Measurements from ENCODE around the gene GLE1. TPM values are rescaled to one million over a fixed set of nuclear protein-coding genes. Genes with fewer than 3 reads are reported as not detected.
"Not testable (repeated sequence)": the region's sequence is repeated elsewhere in the genome, so short reads cannot be mapped to it uniquely, and the experiment has no call there.

The GLE1 gene
- total RNA-seq, 1 donor from 2014 or later: 22.8 TPM

GRCh38 chr9:128551657-128552152, 47.2 kb downstream of the GLE1 start:
- DNase-seq (ENCODE audit: low spot score): no peak

DNA sequence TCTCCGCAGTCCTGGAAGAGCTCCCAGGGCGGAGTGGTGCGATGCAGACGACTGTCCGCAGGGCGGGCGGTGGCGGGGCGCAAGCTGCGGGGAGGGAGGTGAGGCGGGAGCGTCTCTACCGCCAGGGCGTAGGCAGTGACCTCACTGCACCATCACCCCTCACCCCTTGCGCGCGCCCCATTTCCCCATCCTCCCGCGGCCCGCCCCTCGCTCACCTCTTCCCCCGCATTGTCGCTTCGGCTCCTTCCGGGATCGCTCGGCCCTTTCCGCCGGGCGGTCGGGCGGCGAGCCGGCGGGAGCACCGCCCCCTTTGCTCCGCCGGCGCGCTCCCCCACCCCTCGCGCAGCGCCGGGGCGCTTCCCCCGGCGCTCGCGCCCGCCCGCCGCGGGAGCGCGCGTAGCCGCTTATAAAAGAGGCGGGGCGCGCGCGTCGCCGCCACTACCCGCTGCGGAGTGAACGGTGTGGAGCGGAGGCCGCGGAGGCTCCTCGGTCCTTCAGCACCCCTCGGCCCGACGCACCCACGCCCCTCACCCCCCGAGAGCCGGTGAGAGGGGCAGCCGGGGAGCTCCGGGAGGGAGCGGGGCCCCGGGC, 47.7 kb downstream of the GLE1 start, which contains the start of gene SPTAN1:
Gene SPTAN1 (plus strand): TSS at position 435 of the 591 bp plus-strand sequence. CDS start 14,154 bp downstream, outside the sequence.
- DNase-seq (ENCODE audit: low spot score): peak; percentile 90

DNA sequence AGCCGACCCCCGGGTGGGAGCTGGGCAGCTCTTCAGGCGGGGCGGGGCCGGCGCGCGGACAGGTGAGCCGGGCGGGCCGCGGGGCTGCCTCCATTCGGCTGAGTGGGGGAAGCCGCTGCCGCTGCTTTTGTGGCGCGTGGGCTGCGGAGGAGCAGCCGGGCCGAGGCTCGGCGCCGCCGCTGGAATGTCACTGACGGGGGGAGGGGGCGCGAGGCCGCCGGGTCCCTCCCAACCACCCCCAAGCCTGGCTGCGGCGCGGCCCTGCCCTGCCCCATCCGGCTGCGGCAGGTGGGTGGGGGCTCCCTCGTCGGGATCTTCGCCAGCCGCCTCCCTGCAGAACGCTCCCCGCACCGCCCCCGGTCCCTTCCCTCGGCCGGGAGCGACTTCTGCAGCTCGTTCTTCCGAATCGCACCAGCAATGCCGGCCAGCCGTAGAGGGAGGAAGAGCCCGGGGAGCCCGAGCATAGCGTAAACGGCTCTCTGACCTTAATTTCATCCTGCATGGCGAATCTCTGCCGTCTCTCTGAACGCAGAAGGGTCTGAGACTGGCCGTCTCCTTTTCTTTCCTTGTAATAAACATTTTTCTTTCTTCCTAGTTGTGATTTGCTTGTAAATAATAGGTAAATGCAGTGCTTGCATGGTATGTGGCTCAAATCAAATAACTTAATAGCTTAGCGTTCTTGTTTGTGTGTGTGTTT, 48.4 kb downstream of the GLE1 start:
- DNase-seq (ENCODE audit: low spot score): peak; percentile 33

DNA sequence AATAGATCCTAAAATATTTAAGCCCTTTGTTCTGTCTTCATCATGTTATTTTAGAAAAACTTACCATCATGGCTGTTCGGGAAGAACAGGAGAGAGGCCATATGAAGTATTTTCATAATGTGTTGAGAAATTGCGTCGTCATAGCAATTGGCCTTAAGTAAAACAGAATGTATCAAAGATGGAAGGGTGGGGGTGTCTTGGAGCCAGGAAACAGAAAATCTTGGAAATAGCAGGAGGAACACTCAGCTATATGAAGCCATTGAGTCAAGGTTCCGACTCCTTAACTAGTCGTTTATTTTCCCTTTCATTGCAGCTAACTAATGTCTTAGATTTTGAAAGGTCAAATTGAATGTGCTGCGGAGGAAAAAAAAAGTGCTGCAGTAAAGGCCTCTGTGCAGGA, 49.2 kb downstream of the GLE1 start:
- DNase-seq (ENCODE audit: low spot score): no peak

DNA sequence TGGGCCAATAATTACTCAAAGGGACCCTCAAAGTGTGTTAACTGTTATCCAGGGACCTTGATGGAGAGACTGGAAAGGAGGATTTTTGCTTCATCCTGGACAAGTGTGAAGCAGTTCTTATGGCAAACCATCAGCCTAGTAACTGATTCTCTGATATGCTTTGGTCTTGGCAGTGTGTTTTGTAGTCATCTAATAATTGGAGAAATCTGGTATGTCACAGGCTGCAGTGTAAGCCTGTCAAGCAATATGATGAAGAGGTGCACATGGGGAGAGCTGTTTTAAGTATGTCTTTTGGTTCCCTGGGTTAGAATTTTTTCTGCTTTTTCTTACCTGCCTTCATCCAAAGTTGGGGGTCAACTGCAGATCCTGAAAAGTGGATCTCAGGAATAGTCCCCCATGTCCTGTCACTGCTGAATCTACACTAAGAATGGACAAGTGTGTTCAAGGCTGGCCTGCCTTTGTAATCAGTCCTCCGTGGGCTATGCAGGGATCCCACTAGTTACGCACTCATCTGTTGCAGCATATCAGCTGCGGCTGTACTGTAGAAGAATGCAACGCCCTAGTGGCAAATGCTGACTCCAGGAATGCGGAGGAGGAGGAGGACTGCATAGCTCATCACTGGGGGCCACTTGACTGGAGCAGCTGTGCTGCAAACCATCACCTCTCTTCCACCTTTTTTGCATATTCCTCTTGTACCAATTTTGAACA, 49.8 kb downstream of the GLE1 start:
- DNase-seq (ENCODE audit: low spot score): peak; percentile 74

- DNase-seq (ENCODE audit: low spot score): peak; percentile 17
Measured at GRCh38 chr9:128555180-128555721, 50.7 kb downstream of the GLE1 start.

DNA sequence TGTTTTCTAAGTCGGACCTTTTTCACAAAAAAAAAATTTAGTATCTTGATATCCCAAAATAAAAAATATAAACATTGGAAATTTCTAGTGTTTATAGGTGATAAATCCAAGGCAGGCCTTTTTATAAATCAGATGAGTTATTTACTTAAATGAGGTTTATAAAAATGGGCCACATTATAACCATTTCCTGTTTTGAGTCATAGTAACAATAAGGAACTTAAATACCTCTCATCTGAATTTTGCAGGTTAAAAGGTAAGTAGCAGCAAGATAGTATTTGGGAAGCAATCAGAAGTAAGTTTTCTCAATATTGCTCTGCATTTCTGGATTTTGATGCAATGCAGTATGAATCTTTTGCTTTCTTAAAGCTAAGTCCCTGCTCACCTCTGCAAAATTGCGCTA, 51.8 kb downstream of the GLE1 start:
- DNase-seq (ENCODE audit: low spot score): no peak

DNA sequence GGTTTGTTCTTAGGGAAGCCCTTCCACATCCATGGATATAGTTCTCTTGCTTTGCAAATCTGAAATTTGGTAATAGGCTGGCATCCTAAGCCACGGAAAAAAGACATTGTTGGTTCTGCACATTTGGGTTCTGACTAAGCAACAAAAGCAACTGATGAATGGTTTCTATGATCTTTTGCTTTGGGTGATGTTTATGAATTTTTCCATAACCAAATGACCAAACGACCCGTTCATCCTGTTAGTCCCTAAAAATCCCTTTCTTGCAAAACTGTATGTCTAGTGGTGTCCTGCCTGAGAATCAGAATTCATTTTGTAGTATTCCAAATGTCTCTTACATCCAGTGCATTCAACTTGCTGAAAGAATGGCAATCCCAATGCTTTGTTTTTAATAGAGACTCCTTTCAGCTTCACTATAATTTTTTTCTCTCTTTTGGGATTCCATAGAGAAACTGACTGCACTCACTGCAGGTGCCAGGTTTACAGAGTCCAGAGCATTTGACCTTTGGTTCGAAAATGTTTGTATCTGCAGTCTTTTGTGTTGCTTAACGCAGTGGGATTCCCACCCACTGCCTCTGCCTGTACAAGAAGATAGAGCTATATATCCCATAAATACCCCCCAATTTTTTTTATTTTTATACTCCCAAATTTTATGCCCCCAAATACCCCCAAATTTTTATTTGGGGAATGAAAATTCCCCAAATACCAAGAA, 52.6 kb downstream of the GLE1 start:
- DNase-seq (ENCODE audit: low spot score): no peak

DNA sequence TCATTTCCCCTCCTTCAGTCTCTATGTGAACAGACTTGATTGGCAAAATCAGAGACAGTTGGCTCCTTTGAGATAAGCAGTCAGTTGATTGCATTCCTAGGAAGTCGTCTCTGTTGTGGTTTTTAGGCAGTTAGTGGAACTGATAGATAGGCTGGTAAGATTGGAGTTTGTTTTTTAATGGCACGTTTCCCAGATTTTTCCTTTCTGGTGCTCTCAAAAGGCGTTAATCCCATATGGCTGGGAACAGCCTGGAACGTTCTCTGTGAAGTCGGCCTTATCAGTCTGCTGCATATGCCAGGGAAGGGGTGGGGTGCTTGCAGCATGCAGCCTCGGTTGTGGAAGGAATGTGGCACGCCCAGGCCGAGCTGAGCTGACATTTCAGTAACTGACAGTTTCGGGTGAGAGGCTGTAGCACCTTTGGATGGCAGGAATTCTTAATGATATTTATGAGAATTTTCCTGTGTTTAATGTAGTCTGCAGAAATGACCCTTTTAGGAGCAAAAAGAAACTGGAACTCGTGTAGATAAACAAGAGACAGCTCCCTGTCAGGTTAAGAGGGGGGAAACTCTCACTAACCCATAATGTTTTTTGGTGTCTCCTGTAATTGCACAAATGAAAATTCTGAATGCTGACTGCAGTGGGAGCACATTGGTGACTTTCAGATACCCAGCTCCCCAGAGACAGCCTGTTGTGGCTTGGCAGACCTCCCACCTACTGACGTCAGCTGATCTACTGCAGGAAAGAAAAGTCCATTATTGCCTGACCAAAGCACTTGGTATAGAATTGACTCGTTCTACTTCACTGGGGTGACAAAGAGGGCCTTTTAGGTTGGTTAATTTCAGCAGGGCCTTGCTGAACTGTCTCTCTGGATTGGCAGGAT, 54.2 kb downstream of the GLE1 start:
- peak; percentile 83 for DNase-seq (ENCODE audit: low spot score)

DNA sequence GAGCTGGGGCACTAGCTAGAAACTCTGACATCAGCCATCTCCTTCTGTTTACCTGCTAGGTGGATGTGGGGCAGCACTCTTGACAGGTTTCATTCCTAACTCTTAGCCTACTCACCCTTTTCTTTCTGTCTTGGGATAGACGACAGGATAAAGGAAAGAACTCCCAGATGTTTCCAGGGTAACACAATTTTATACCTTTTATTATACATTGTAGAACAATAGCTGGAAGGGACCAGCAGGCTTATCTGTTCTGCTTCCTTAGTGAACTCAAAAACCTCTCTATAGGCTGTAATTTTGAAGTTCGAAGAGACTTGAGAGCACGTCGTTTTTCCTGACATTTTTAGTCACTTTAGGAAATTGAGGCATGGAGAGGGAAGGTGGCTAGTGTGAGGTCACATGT, 61.1 kb downstream of the GLE1 start:
- no peak for DNase-seq (ENCODE audit: low spot score)

- no peak for DNase-seq (ENCODE audit: low spot score)
Measured at GRCh38 chr9:128568470-128569078, 64.1 kb downstream of the GLE1 start.

- DNase-seq (ENCODE audit: low spot score): no peak
Measured at GRCh38 chr9:128575469-128575868, 71.0 kb downstream of the GLE1 start.

DNA sequence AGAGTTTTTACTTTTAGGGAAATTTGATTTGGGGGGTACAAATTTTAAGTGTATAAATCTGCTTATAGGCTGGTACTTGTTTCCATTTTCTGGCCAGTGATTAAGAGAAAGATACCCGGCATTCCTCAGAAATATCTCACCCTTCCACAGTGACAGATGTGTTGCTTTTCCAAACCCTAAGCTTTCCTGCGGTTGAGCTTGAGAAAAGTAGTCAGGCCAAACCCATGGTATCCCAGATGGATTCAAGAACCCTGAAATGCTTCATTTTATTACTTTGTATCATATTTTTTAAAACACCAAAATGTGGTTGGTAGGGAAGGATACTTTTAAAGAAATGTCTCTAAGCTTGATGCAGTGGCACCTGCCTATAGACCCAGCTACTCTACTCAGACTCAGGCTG, 71.4 kb downstream of the GLE1 start:
- no peak for DNase-seq (ENCODE audit: low spot score)

GRCh38 chr9:128577206-128577605, 72.7 kb downstream of the GLE1 start:
- DNase-seq (ENCODE audit: low spot score): no peak

GRCh38 chr9:128579194-128579593, 74.7 kb downstream of the GLE1 start:
- no peak for DNase-seq (ENCODE audit: low spot score)

DNA sequence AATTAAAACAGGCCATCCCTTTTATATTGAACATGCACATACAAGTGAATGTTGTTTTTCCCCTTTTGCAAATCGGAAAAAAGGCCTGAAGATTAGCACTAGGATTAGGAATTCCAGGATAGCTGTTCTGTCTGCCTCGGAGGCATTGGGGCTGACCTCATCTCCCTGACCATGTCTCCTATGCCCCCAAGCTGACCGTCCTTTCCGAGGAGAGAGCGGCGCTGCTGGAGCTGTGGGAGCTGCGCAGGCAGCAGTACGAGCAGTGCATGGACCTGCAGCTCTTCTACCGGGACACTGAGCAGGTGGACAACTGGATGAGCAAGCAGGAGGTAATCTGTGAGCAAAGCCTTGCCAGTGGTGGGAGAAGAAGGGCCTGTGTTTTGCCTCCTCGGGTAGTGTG, 76.2 kb downstream of the GLE1 start:
- DNase-seq (ENCODE audit: low spot score): no peak

DNA sequence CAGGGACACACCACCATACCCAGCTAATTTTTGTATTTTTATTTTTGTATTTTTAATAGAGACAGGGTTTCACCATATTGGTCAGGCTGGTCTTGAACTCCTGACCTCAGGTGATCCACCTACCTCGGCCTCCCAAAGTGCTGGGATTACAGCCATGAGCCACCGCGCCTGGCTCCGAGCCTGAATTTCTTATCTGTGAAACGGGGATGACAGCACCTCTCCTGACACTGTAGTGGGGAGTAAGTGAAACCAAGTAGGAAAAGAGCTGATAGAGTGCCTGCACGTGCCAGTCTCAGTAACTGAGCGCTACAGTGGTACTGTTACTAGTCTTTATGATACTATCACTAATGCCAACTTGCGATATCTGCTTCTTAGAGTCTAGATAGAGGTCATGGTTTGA, 80.6 kb downstream of the GLE1 start:
- not testable (repeated sequence) for DNase-seq (ENCODE audit: low spot score)

DNA sequence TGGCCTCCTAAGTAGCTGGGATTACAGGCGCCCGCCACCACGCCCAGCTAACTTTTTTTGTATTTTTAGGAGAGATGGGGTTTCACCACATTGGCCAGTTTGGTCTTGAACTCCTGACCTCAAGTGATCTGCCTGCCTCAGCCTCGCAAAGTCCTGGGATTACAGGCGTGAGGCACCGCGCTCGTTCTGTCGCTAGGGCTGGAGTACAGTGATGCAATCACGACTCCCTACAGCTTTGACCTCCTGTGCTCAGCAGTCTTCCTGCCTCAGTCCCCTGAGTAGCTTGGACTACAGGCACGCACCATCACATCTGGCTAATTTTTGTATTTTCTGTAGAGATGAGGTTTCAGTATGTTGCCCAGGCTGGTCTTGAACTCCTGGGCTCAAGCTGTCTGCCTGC, 82.4 kb downstream of the GLE1 start:
- not testable (repeated sequence) for DNase-seq (ENCODE audit: low spot score)

- DNase-seq (ENCODE audit: low spot score): no peak
Measured at GRCh38 chr9:128587453-128587852, 82.9 kb downstream of the GLE1 start.

- no peak for DNase-seq (ENCODE audit: low spot score)
Measured at GRCh38 chr9:128588581-128589233, 84.2 kb downstream of the GLE1 start.

All from mucosa of gallbladder (tissue), 1 donor.